Skeletal muscle satellite cell (primary cell): Measurements from ENCODE around the gene USP35.
"Not testable (repeated sequence)": the region's sequence is repeated elsewhere in the genome, so short reads cannot be mapped to it uniquely, and the experiment has no call there.

Source experiments
- H3K27me3 ChIP-seq: 2 replicates; pipeline ENCODE4 v1.7.0; 2013; ENCODE audit warnings: low read length; ENCODE audit not compliant: control insufficient read depth, insufficient read depth
- H3K36me3 ChIP-seq: 2 replicates; pipeline ENCODE4 v1.7.0; 2013; ENCODE audit warnings: mild to moderate bottlenecking, control low read depth, low read length; ENCODE audit not compliant: insufficient read depth
- H3K4me1 ChIP-seq: 2 replicates; pipeline ENCODE4 v1.7.0; 2013; ENCODE audit warnings: low read length; ENCODE audit not compliant: control insufficient read depth, insufficient read depth
- H3K4me2 ChIP-seq: 2 replicates; pipeline ENCODE4 v1.7.0; 2013; ENCODE audit warnings: mild to moderate bottlenecking, low read length
- H3K4me3 ChIP-seq: 2 replicates; pipeline ENCODE4 v1.7.0; 2013; ENCODE audit warnings: low read length
- H3K9ac ChIP-seq: 2 replicates; pipeline ENCODE4 v1.7.0; 2013; ENCODE audit warnings: mild to moderate bottlenecking, low read depth, low read length, moderate library complexity
- H3K9me3 ChIP-seq: replicated peaks from 2 replicates; pipeline ENCODE4 v1.7.0; 2013; ENCODE audit warnings: mild to moderate bottlenecking, control low read depth, low read length

Gene USP35

GRCh38 chr11:78230161-78230877, 41.6 kb downstream of the USP35 start:
- H3K4me2 ChIP-seq: no peak overlapping the region
- peaks cover 12% of the 10 kb centered on the region for H3K4me1 ChIP-seq
- H3K9ac ChIP-seq: no peak overlapping the region
- H3K36me3 ChIP-seq: peaks cover 1% of the 10 kb centered on the region
- H3K27me3 ChIP-seq: no peaks in the 10 kb centered on the region
- H3K9me3 ChIP-seq: no peaks in the 10 kb centered on the region
- no peak overlapping the region for H3K4me3 ChIP-seq

- Histone ChIP-seq H3K27me3 (no peaks in the 10 kb centered on the region), H3K4me3 (no peak overlapping the region), H3K4me2 (no peak overlapping the region), H3K4me1 (peaks cover 12% of the 10 kb centered on the region), H3K9ac (no peak overlapping the region), H3K36me3 (no peaks in the 10 kb centered on the region), H3K9me3 (no peaks in the 10 kb centered on the region)
Measured at GRCh38 chr11:78231962-78232501, 43.3 kb downstream of the USP35 start.

- not testable (repeated sequence) for H3K4me3 ChIP-seq, H3K9me3 ChIP-seq, H3K4me2 ChIP-seq, H3K36me3 ChIP-seq, H3K27me3 ChIP-seq, H3K9ac ChIP-seq
- H3K4me1 ChIP-seq: peaks cover 12% of the 10 kb centered on the region
Measured at GRCh38 chr11:78233046-78233445, 44.3 kb downstream of the USP35 start.

DNA sequence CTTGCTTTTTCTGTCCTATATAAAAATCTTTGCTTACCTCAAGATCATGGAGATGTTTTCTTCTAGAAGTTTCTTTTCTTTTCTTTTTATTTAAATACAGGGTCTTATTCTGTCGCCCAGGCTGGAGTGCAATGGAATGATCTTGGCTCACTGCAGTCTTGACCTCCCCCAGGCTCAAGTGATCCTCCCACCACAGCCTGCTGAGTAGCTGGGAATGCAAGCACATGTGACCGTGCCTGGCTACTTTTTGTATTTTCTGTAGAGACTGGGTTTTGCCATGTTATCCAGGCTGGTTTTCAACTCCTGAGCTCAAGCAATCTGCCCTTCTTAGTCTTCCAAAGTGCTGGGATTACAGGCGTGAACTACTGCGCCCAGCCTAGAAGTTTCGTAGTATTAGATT, 45.3 kb downstream of the USP35 start:
- no peaks in the 10 kb centered on the region for H3K9me3 ChIP-seq
- H3K36me3 ChIP-seq: no peaks in the 10 kb centered on the region
- no peak overlapping the region for H3K9ac ChIP-seq
- no peak overlapping the region for H3K4me3 ChIP-seq
- peaks cover 12% of the 10 kb centered on the region for H3K4me1 ChIP-seq
- H3K27me3 ChIP-seq: no peaks in the 10 kb centered on the region
- no peak overlapping the region for H3K4me2 ChIP-seq

GRCh38 chr11:78237293-78238046, 48.8 kb downstream of the USP35 start:
- Histone ChIP-seq H3K4me2 (no peak overlapping the region), H3K9me3 (no peaks in the 10 kb centered on the region), H3K9ac (no peak overlapping the region), H3K4me3 (no peak overlapping the region), H3K4me1 (peaks cover 2% of the 10 kb centered on the region), H3K27me3 (no peaks in the 10 kb centered on the region), H3K36me3 (peaks cover 3% of the 10 kb centered on the region)

GRCh38 chr11:78239781-78240180, 51.1 kb downstream of the USP35 start:
- peaks cover 3% of the 10 kb centered on the region for H3K36me3 ChIP-seq
- H3K9ac ChIP-seq: no peak overlapping the region

GRCh38 chr11:78241475-78241874, 52.8 kb downstream of the USP35 start:
- H3K9me3 ChIP-seq: no peaks in the 10 kb centered on the region

More at GRCh38 chr11:78239781-78240180, 51.1 kb downstream of the USP35 start:
- H3K4me2 ChIP-seq: no peak overlapping the region
- H3K4me1 ChIP-seq: peaks cover 4% of the 10 kb centered on the region
- H3K9me3 ChIP-seq: no peaks in the 10 kb centered on the region
- H3K4me3 ChIP-seq: no peak overlapping the region
- H3K27me3 ChIP-seq: no peaks in the 10 kb centered on the region

DNA sequence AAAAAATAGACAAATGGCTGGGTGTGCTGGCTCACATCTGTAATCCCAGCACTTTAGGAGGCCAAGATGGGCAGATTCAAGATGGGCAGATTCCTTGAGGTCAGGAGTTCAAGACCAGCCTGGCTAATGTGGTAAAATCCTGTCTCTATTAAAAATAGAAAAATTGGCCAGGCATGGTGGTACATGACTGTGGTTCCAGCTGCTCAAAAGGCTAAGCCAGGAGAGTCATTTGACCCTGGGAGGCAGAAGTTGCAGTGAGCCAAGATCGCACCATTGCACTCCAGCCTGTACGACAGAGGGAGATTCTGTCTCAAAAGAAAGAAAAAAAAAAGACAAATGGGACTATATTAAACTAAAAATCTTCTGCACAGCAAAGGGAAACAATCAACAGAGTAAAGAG, 55.4 kb downstream of the USP35 start:
- Histone ChIP-seq H3K4me3 (no peak overlapping the region), H3K4me1 (peaks cover 4% of the 10 kb centered on the region), H3K36me3 (peaks cover 3% of the 10 kb centered on the region), H3K9me3 (no peaks in the 10 kb centered on the region), H3K4me2 (no peak overlapping the region), H3K27me3 (no peaks in the 10 kb centered on the region), H3K9ac (no peak overlapping the region)

More at GRCh38 chr11:78241475-78241874, 52.8 kb downstream of the USP35 start:
- Histone ChIP-seq H3K4me1 (peaks cover 4% of the 10 kb centered on the region), H3K4me2 (no peak overlapping the region), H3K9ac (no peak overlapping the region), H3K27me3 (no peaks in the 10 kb centered on the region), H3K36me3 (peaks cover 3% of the 10 kb centered on the region), H3K4me3 (no peak overlapping the region)

DNA sequence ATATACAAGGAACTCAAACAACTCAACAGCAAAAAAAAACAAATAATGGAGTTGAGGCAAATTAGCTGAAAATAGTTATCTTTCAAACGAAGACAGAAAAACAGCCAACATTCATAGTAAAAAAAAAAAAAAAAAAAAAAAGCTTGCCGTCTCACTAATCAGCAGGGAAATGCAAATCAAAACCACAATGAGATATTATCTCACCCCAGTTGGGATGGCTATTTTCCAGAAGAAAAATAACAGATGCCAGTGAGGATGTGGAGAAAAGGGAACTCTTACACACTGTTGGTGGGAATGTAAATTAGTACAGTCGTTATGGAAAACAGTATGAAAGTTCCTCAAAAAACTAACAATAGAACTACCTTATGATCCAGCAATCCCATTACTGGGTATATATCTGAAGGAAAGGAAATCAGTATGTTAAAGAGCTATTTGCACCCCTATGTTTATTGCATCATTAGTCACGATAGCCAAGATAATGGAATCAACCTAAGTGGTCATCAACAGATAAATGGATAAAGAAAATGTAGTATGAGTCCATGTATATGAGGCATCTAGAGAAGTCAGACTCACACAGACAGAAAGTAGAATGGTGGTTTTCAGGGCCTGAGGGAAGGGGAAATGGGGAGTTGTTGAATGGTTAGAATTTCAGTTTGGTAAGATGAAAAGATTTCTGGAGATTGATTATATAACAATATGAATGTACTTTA, 56.0 kb downstream of the USP35 start:
- no peaks in the 10 kb centered on the region for H3K27me3 ChIP-seq
- H3K9me3 ChIP-seq: no peaks in the 10 kb centered on the region
- H3K9ac ChIP-seq: no peak overlapping the region
- H3K4me1 ChIP-seq: peaks cover 4% of the 10 kb centered on the region
- peaks cover 3% of the 10 kb centered on the region for H3K36me3 ChIP-seq
- no peak overlapping the region for H3K4me2 ChIP-seq
- no peak overlapping the region for H3K4me3 ChIP-seq

- H3K4me3 ChIP-seq: no peak overlapping the region
- no peaks in the 10 kb centered on the region for H3K9me3 ChIP-seq
- H3K4me1 ChIP-seq: peaks cover 16% of the 10 kb centered on the region
- H3K36me3 ChIP-seq: peaks cover 5% of the 10 kb centered on the region
- H3K27me3 ChIP-seq: no peaks in the 10 kb centered on the region
- no peak overlapping the region for H3K9ac ChIP-seq
- no peak overlapping the region for H3K4me2 ChIP-seq
Measured at GRCh38 chr11:78248191-78248590, 59.5 kb downstream of the USP35 start.

GRCh38 chr11:78248903-78249302, 60.2 kb downstream of the USP35 start:
- H3K36me3 ChIP-seq: peaks cover 5% of the 10 kb centered on the region
- peaks cover 18% of the 10 kb centered on the region for H3K4me1 ChIP-seq
- H3K27me3 ChIP-seq: no peaks in the 10 kb centered on the region
- no peak overlapping the region for H3K9ac ChIP-seq
- H3K4me2 ChIP-seq: no peak overlapping the region
- no peak overlapping the region for H3K4me3 ChIP-seq
- no peaks in the 10 kb centered on the region for H3K9me3 ChIP-seq
